GM19099 (cell line): ENCODE measurements around the gene DNM3.

ENCODE experiments used
- POLR2A ChIP-seq: IDR thresholded peaks from 3 replicates; pipeline ENCODE4 v1.6.1; 2011; ENCODE audit warnings: low read depth; ENCODE audit not compliant: insufficient read length; ENCODE audit errors: extremely low read depth

Gene DNM3

DNA sequence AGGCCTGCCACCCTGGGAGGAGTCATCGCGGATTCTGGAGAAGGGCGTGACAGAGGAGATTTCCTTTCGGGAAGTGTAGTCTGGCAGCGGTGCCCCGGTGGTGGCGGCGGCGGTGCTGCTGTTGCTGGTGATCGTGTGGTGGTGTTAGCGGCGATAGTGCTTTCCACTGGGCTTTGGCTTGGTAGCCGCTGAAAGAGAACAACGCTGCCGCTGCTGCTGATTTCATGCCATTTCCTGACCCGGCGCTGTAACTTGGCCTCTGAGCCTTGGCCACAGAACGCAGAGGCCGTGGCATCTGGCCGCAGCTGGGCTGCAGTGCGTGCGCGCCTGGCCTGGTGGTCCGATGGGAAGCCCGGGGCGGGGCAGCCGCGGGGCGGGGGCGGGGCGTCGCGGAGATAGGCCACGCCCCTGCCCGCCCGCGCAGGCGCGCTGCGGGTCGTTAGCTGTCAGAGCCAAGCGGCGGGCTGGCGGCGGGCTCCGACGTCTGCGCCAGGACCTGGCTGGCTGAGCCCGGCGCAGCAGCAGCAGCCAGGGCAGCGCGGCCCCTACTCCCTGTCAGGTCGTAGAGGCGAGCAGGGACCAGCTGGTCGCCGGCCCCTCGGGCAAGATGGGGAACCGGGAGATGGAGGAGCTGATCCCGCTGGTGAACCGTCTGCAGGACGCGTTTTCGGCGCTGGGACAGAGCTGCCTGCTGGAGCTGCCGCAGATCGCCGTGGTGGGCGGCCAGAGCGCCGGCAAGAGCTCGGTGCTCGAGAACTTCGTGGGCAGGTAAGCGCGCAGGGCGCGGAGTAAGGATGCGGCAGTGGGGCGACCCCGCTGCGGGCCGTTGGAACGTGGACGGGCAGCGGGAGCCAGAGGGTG is at the start of gene DNM3:
Gene DNM3 (plus strand): TSS at position 449 of the 861 bp plus-strand sequence. CDS start 159 bp downstream, at position 608.
- no peak for TF ChIP-seq POLR2A

DNA sequence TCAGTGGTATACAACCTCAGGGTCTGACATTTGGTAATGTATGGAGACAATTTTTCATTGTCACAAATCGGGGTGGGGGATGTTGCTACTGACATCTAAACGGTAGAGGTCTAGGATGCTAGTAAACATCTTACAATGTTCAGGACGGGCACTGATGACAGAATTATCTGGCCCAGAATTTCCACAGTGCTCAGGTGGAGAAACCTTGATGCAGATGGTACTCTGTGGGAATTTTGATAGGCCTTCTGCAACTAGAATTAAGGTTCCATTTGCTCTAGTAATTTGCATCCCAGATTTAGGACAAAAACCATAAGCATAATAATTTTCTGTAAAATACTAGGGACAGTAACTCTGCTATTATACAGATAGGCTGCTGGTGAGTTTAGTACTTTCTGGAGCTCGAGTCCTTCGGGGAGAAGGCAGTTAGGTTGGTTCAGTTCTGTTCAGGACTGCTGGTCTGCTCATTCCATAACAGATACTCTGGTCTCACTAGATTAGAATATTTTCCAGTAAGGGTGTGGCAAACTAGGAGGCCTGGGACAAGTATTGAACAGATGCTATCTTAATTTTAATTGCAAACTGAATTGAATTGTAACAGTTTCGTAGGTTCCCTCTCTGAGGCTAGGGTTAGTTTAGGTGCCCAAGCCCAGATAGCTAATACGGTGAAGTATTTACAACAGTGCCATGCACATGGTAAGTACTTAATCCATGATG is 48.5 kb upstream of the DNM3 start:
- TF ChIP-seq POLR2A = no peak

DNA sequence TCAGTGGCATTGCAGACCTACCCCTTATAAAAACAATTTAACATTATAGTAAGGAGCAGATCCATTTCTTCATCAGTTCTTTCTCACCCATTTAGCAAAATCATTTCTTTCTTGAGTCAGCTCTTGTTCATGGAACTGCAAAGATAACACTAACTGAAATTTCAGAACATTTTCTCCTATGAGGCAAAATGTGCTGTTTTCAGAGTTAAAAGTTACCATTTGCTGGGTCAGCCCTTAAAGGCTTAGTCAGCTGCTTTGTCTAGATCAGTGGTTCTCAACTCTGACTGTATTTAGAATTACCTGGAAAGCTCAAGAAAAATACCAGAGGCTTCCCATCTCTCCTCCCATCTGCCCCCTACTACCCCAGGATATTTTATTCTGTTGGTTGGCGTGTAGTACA is 47.7 kb upstream of the DNM3 start:
- TF ChIP-seq POLR2A = no peak

DNA sequence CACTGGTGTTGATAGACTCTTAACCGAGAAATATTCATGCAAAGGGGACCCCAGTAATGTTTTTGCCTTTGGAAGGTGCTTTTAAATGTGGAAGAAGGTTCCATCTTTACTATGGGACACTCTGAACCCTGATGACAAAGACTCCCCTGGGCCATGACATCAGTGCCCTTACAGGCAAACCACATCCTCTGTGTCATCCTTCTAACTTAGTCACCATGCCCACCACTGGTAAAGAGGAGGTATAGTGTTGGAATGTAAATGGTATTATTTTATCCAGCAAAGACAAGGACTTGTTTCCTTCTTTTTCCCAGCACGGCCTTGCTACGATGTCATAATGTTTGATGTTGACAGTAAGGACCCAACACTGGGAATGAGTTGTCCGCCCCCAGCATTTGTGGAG is 47.2 kb upstream of the DNM3 start:
- TF ChIP-seq POLR2A = no peak

DNA sequence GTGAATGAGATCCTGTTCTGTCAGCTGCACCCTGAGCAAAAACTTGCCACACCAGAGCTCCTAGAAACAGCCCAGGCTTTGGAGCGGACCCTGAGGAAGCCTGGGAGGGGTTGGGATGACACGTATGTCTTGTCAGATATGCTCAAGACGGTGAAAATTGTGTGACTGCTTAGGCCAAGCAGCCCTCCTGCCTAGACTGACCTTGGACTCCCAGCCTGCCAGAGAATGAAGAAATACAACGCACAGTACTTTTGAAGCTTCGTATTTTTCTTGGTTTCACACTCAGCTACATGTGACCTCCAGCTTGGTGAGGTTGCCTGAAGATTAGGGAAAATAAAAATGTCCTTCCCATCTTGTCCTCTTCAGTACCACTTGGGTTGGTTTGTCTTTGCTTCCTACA is 44.7 kb upstream of the DNM3 start:
- no peak for TF ChIP-seq POLR2A

DNA sequence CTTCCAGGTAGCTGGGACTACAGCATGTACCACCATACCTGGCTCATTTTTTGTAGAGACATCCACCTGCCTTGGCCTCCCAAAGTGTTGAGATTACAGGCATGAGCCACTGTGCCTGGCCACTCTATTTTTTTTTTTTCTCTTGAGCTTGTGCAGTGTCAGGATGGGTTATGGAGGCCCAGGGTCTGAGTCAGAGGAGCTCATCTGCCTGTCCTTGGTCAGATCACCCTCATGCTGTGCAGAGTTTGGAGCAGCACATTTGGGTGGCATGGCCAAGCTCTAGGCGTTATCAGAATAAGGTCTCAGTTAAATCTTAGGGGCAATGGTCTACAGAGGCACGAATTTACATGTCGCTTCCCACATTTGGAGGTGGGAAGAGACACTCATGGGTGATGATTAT is 43.0 kb upstream of the DNM3 start:
- TF ChIP-seq POLR2A = no peak

DNA sequence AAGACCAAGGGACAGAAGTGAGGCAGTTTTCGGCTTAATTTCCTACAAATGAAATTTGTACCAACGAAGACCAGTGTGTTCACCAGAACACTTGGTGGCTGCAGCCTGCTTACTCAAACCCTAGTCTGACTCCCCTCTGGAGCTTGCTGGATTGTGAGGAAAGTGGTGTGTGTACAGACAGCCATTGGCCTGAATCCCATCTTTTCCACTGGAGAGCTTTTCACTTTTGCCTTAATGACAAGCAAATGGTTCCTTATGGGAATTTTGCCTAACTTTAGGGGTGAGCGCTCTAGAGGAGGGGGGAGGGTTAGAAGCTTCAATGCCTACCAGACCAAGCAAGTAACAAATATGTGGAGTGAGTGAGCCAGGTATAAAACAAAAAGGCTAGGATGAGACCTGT is 42.5 kb upstream of the DNM3 start:
- TF ChIP-seq POLR2A = no peak

DNA sequence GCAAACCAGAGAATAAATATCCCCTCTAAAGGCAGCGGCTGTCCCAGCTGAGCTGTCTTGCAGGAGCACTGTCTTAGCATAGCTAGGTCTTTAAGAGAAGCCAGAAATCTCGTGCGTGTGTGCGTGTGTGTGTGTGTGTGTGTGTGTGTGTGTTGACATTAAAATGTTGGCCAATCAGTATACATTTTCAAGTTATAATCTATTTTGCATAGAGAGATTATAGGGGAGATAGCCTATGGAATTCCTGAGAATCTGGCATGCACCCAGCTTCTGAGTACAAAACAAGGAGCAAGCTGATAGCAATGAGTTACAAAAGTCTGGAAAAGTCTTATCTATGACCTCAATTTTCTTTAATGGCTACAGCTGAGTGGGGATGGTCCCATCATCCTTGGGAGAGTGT is 42.1 kb upstream of the DNM3 start:
- TF ChIP-seq POLR2A = no peak

DNA sequence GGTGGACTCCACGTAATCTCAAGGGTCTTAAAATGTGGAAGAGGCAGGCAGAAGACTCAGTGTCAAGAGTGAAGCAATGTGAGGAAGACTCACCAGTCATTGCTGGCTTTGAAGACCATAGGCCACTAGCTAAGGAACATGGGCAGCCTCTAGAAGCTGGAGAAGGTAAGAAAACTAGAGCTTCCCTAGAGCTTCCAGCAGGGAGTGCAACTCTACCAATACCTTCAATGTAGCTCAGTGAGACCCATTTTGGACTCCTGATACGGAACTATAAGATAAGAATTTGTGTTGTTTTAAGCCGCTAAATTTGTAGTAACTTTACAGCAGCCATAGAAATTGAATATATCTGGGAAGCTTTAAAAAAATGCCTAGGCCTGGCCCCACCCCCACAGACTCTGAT is 41.0 kb upstream of the DNM3 start:
- no peak for TF ChIP-seq POLR2A

DNA sequence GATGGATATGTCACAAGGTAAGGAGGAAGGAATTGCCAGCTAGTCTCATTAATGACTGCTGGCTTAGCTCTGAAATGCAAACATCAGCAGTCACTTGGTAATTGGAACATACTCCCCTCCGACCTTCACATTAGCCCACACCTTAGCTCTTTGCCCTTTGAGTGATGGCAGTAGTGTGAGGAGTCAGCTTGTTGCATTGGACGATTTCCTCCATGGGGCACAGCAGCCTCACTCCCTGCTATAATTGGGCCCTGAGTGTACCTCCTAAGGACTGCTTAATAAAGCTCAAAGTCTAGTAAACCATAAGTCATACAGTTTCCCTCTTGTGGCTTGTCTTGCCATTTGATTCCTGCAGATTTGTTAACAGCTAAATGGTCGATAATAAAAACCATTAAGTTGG is 40.4 kb upstream of the DNM3 start:
- TF ChIP-seq POLR2A = no peak

DNA sequence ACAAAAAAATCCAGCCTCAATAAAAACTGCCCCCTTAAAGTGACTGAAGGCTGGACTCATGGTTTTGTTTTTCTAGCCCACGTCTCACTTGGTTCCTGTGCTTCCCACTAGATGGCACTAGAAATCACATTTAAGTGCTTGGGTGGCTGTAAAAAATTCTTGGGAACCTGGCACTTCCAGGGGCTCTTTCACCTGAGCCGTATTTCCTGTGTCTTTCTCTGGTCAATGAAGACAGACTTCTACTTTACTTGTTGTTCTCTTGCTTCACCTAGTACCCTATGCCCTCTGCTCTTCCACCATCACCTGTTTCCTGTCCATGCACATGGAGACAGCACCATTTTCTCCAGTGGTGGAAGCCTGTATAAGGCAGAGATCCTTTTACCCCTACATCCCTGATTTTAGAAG is 39.8 kb upstream of the DNM3 start:
- no peak for TF ChIP-seq POLR2A

DNA sequence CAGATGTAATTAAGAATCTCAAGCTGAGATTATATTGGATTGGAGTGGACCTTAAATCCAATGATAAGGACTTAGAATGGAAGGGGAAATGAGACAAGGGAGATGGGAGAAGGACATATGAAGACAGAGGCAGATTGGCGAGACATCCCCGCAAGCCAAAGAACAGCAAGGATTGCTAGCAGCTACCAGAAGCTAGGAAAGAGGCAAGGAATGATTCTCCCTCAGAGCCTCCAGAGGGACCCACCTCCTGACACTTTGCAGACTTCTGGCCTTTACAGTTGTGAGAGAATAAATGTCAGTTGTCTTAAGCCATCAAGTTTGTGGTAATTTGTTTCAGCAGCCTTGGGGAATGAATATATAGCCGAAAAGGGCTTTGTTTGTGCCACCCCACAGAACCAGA is 39.1 kb upstream of the DNM3 start:
- TF ChIP-seq POLR2A = no peak

DNA sequence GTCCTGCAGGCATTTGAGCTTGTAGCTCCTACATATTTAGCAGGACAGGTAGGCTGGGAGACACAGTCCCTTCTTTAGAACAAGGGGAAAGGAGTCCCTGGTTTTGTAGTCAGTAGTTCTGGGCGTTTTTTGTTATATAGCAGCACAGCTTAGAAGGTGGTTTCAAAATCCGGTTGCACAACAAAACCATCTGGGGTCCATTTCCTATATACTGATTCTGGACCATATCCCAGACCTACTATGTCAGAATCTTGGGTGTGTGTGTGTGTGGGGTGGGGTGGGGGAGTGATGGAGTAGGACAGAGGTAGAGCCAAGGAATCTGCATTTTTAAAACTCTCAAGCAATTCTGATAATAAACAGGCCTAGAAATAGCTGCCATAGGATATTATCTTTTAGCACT is 38.3 kb upstream of the DNM3 start:
- no peak for TF ChIP-seq POLR2A

DNA sequence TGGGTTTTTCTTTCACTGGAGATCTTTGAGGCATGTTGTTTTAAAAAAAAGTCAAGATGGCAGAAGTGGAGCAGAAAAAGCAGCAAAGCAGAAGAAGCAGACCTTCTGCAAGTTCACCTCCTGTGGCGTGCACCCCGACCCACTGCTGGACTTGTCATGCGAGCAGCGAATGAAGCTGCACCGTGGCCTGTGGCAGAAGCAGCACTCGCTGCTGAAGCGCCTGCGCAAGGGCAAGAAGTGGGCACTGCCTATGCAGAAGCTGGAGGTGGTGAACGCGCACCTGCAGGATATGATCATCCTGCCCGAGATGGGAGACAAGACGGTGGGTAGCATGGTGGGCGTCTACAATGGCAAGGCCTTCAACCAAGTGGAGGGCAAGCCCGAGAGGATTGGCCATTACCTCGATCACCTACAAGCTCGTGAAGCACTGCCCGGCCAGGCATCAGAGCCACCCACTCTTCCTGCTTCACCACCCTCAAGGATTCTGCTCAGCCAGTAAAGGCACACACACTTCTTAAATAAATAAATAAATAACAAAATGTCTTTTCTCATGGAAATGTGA is 37.8 kb upstream of the DNM3 start:
- TF ChIP-seq POLR2A = no peak

DNA sequence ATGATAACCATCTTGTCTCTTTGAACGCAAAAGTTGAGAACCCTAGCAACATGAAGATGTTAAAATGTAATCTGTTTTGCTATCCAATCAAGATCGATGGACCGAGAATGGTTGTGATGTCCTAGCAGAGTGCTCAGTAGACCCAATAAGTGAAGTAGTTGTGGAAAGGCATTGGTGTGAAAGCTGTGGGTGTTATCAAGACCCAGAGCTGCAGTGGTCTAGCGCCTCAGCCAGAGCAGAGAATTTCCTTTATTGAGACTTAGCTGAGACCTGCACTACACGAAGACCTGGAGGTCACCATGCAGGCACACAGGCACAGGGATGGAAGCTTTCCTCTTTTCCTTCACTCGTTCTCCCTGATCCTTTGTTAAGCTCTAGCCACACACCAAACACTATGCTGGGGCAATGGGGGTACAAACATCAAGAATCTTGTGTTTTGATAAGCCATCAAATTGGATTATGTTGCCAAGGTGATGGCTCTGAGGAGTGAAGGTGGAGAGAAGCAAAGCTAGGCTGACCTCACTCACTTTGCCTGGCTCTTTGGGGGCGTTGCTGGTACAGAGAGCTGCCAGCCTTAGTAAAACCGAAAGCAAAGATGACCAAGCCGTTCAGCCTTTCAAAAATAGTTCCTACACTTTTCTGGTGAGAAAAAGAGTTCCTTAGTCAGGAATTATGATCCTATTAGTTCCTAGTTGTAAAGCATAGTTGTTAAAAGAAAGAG is 35.7 kb upstream of the DNM3 start:
- TF ChIP-seq POLR2A = no peak
